ENCODE results near the gene DACH1. TPM values are rescaled to one million over a fixed set of nuclear protein-coding genes. Genes with fewer than 3 reads are reported as not detected.

DACH1 gene
- total RNA-seq, 1 donor from 2014 or later = 37.1 TPM

DNA sequence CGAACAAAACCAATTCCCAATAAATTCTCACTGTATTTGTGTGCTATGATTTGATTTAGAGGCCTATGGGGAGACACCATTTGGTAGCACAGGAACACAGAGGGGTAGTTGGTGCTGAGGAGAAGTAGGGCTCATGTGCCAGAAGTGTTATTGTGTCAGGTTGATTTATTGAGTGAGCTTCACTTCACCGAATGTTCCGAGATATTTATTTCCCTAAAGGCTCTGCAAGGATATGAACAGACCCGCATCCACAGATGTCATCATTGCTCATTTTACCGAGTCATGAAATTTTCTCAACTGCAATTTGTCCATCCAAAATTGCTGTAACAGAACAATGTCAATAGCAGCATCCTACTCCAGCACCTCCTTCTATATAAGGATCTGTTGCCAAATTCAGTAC is 69.5 kb downstream of the DACH1 start:
- H3K27me3 Mint-ChIP-seq = no peaks in the 10 kb centered on the region
- TF ChIP-seq, protein P1, sequence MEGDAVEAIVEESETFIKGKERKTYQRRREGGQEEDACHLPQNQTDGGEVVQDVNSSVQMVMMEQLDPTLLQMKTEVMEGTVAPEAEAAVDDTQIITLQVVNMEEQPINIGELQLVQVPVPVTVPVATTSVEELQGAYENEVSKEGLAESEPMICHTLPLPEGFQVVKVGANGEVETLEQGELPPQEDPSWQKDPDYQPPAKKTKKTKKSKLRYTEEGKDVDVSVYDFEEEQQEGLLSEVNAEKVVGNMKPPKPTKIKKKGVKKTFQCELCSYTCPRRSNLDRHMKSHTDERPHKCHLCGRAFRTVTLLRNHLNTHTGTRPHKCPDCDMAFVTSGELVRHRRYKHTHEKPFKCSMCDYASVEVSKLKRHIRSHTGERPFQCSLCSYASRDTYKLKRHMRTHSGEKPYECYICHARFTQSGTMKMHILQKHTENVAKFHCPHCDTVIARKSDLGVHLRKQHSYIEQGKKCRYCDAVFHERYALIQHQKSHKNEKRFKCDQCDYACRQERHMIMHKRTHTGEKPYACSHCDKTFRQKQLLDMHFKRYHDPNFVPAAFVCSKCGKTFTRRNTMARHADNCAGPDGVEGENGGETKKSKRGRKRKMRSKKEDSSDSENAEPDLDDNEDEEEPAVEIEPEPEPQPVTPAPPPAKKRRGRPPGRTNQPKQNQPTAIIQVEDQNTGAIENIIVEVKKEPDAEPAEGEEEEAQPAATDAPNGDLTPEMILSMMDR (IDR thresholded peaks at IDR 0.05; ENCODE audit: unreplicated experiment) = no peak
- H3K9me3 Mint-ChIP-seq (ENCODE audit: low read depth) = peaks cover 3% of the 10 kb centered on the region
- H3K36me3 Mint-ChIP-seq (ENCODE audit: insufficient read depth) = peaks cover 3% of the 10 kb centered on the region
- no peak for DNase-seq (ENCODE audit: low spot score, unreplicated experiment)
- H3K4me3 Mint-ChIP-seq (ENCODE audit: low read depth) = no peak overlapping the region
- H3K27ac Mint-ChIP-seq = no peak overlapping the region
- peaks cover 18% of the 10 kb centered on the region for H3K4me1 Mint-ChIP-seq (ENCODE audit: low read depth)

GRCh38 chr13:71789693-71790329 is 77.2 kb downstream of the DACH1 start:
- Mint-ChIP-seq H3K36me3 (ENCODE audit: insufficient read depth) (peaks cover 3% of the 10 kb centered on the region), H3K4me1 (ENCODE audit: low read depth) (peaks cover 16% of the 10 kb centered on the region), H3K4me3 (ENCODE audit: low read depth) (no peak overlapping the region), H3K27me3 (no peaks in the 10 kb centered on the region), H3K9me3 (ENCODE audit: low read depth) (no peaks in the 10 kb centered on the region), H3K27ac (no peak overlapping the region)
- TF ChIP-seq, protein P1 (IDR thresholded peaks at IDR 0.05; ENCODE audit: unreplicated experiment) = no peak
- DNase-seq (ENCODE audit: low spot score, unreplicated experiment) = no peak

DNA sequence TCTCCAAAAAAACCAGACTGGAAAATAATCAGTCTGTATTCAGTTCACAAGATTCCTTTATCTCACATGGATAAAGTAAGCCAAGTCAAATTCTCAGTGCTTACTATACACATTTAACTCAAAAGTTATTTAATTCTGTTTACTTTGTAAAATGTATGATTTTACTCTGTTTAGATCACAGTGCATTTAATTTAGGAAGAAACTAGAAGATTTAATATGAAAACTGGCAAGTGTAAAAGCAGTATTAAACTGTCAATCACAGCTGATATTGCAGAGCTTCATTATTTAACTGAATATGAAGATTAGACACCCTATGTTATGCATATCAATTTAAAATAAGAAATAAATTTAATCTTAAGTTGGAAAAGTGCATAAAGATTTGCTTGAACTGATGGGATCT is 78.0 kb downstream of the DACH1 start:
- Mint-ChIP-seq H3K27me3 (no peaks in the 10 kb centered on the region), H3K27ac (no peak overlapping the region), H3K4me1 (ENCODE audit: low read depth) (peaks cover 16% of the 10 kb centered on the region), H3K36me3 (ENCODE audit: insufficient read depth) (peaks cover 3% of the 10 kb centered on the region), H3K4me3 (ENCODE audit: low read depth) (no peak overlapping the region), H3K9me3 (ENCODE audit: low read depth) (no peaks in the 10 kb centered on the region)
- no peak for DNase-seq (ENCODE audit: low spot score, unreplicated experiment)
- TF ChIP-seq, protein P1 (IDR thresholded peaks at IDR 0.05; ENCODE audit: unreplicated experiment) = no peak

DNA sequence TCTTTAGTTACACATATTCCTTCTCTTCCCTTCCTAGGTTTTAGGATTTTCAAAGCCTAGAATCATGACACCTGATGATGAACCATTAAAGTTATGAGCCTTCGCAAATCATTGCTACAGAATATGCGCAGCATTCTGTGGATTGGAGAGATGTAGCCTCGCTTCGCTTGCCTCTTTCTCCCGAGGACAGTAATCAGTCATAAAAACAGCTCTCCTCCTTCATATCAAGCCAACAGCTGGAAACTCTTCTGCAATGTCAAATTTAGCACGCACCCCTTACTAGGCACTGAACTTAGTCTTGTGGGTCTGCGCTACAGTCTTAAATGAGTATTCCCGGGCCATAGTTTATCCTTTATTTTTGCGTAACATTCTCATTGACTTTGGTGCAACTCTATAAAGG is 79.6 kb downstream of the DACH1 start:
- peaks cover 3% of the 10 kb centered on the region for H3K36me3 Mint-ChIP-seq (ENCODE audit: insufficient read depth)
- no peak overlapping the region for H3K27ac Mint-ChIP-seq

GRCh38 chr13:71786875-71787274 is 80.1 kb downstream of the DACH1 start:
- H3K27me3 Mint-ChIP-seq = no peaks in the 10 kb centered on the region
- DNase-seq (ENCODE audit: low spot score, unreplicated experiment) = no peak
- no peak overlapping the region for H3K27ac Mint-ChIP-seq
- peaks cover 22% of the 10 kb centered on the region for H3K4me1 Mint-ChIP-seq (ENCODE audit: low read depth)
- TF ChIP-seq, protein P1 (IDR thresholded peaks at IDR 0.05; ENCODE audit: unreplicated experiment) = no peak
- H3K36me3 Mint-ChIP-seq (ENCODE audit: insufficient read depth) = peaks cover 2% of the 10 kb centered on the region
- H3K4me3 Mint-ChIP-seq (ENCODE audit: low read depth) = no peak overlapping the region
- no peaks in the 10 kb centered on the region for H3K9me3 Mint-ChIP-seq (ENCODE audit: low read depth)

More for the DNA sequence above, 79.6 kb downstream of the DACH1 start:
- Mint-ChIP-seq H3K27me3 (no peaks in the 10 kb centered on the region), H3K4me1 (ENCODE audit: low read depth) (peaks cover 22% of the 10 kb centered on the region), H3K4me3 (ENCODE audit: low read depth) (no peak overlapping the region), H3K9me3 (ENCODE audit: low read depth) (no peaks in the 10 kb centered on the region)
- DNase-seq (ENCODE audit: low spot score, unreplicated experiment) = no peak
- TF ChIP-seq, protein P1 (IDR thresholded peaks at IDR 0.05; ENCODE audit: unreplicated experiment) = no peak

Measured in progenitor cell of endocrine pancreas (in vitro differentiated cells).